22Rv1 (cell line): Measurements from ENCODE around the gene TMTC3.

ENCODE experiments used
- H3K27ac ChIP-seq: fragments of 450-650 bp; 2 replicates; pipeline ENCODE4 v1.5.1; 2017
- CTCF ChIP-seq: fragments of 450-650 bp; IDR thresholded peaks from 2 replicates; pipeline ENCODE4 v1.5.1; 2017; ENCODE audit warnings: mild to moderate bottlenecking
- ZFX ChIP-seq: fragments of 450-650 bp; IDR thresholded peaks from 2 replicates; pipeline ENCODE4 v1.6.1; 2017; ENCODE audit warnings: antibody characterized with exemption, borderline replicate concordance

The TMTC3 gene

GRCh38 chr12:88145567-88146505 lies 3.7 kb downstream of the TMTC3 start:
- no peak overlapping the region for H3K27ac ChIP-seq
- TF ChIP-seq ZFX (no peak), CTCF (no peak)

- TF ChIP-seq ZFX (no peak), CTCF (no peak)
- no peak overlapping the region for H3K27ac ChIP-seq
Measured at GRCh38 chr12:88150063-88150462, 8.0 kb downstream of the TMTC3 start.

- H3K27ac ChIP-seq, result no peak overlapping the region
- no peak for TF ChIP-seq ZFX
- TF ChIP-seq CTCF, result peak; percentile 71
Measured at GRCh38 chr12:88153959-88154358, 11.9 kb downstream of the TMTC3 start.

- H3K27ac ChIP-seq, result no peak overlapping the region
- TF ChIP-seq ZFX (no peak), CTCF (no peak)
Measured at GRCh38 chr12:88156075-88156654, 14.1 kb downstream of the TMTC3 start.

- no peak overlapping the region for H3K27ac ChIP-seq
- TF ChIP-seq ZFX (no peak), CTCF (no peak)
Measured at GRCh38 chr12:88163371-88163770, 21.3 kb downstream of the TMTC3 start.

- no peak for TF ChIP-seq ZFX
- no peak for TF ChIP-seq CTCF
- H3K27ac ChIP-seq, result no peak overlapping the region
Measured at GRCh38 chr12:88166179-88166578, 24.1 kb downstream of the TMTC3 start.

GRCh38 chr12:88167384-88167783 lies 25.3 kb downstream of the TMTC3 start:
- H3K27ac ChIP-seq, result no peak overlapping the region
- TF ChIP-seq ZFX (no peak), CTCF (no peak)
